Activated effector memory CD4-positive, alpha-beta T cell treated with anti-CD3 and anti-CD28 coated beads, Interleukin-2, amount 50 U/mL, for 16 hours (primary cell): ENCODE data around the gene PRM2.
"Not testable (repeated sequence)": the region's sequence is repeated elsewhere in the genome, so short reads cannot be mapped to it uniquely, and the experiment has no call there.

Source experiments
- DNase-seq: peaks from one replicate; pipeline ENCODE4 v3.0.0-alpha.2; 2020

PRM2 gene

GRCh38 chr16:11306997-11307638 is 30.8 kb upstream of the PRM2 start:
- DNase-seq: no peak

- no peak for DNase-seq
Measured at GRCh38 chr16:11306381-11306780, 30.1 kb upstream of the PRM2 start.

GRCh38 chr16:11303405-11304138 is 27.3 kb upstream of the PRM2 start:
- DNase-seq: no peak

GRCh38 chr16:11302977-11303376 is 26.7 kb upstream of the PRM2 start:
- no peak for DNase-seq

GRCh38 chr16:11301645-11302501 is 25.6 kb upstream of the PRM2 start:
- no peak for DNase-seq

GRCh38 chr16:11300560-11300892 is 24.2 kb upstream of the PRM2 start:
- no peak for DNase-seq

- no peak for DNase-seq
Measured at GRCh38 chr16:11299865-11300559, 23.7 kb upstream of the PRM2 start.

- DNase-seq: not testable (repeated sequence)
Measured at GRCh38 chr16:11298950-11299547, 22.8 kb upstream of the PRM2 start.

- DNase-seq: no peak
Measured at GRCh38 chr16:11298143-11298900, 22.0 kb upstream of the PRM2 start.

GRCh38 chr16:11297492-11298142 is 21.3 kb upstream of the PRM2 start:
- DNase-seq: peak; percentile 85

- no peak for DNase-seq
Measured at GRCh38 chr16:11296706-11297491, 20.6 kb upstream of the PRM2 start.

GRCh38 chr16:11296351-11296705 is 20.0 kb upstream of the PRM2 start:
- DNase-seq: no peak

- DNase-seq: no peak
Measured at GRCh38 chr16:11295672-11296071, 19.4 kb upstream of the PRM2 start.

- DNase-seq: no peak
Measured at GRCh38 chr16:11292076-11292748, 15.9 kb upstream of the PRM2 start.

GRCh38 chr16:11291091-11291703 is 14.9 kb upstream of the PRM2 start:
- DNase-seq: no peak

GRCh38 chr16:11290102-11290893 is 14.0 kb upstream of the PRM2 start:
- DNase-seq: no peak

- DNase-seq: not testable (repeated sequence)
Measured at GRCh38 chr16:11289696-11290095, 13.4 kb upstream of the PRM2 start.

GRCh38 chr16:11289202-11289601 is 12.9 kb upstream of the PRM2 start:
- no peak for DNase-seq

GRCh38 chr16:11285842-11286241 is 9.6 kb upstream of the PRM2 start:
- no peak for DNase-seq
